ENCODE measurements around the gene BRD4.

DNA sequence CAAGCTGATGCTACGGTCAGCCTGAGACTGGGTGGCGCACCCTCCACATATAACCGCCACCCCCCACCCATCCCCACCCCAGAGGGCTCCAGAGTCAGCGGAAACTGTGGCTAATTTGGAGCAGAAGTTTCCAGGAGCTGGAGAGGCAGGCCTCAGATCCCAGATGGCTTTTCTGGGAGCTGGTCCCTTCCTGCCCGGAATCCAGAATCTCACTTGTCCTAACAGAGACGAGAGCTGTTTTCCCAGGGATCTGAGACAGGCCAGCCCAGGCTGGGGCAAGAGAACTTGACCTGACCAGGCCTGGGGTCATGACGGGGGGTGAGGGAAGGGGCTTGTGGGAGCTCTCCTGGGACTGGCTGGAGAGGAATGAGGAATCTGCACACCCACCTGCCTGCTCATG is 106.6 kb downstream of the BRD4 start:
- TF ChIP-seq ZNF664 (tag by site-specific recombination; IDR thresholded peaks at IDR 0.05) (no peak), CTCF (tag by site-specific recombination; IDR thresholded peaks at IDR 0.05) (no peak), ZFP37 (tag by site-specific recombination; IDR thresholded peaks at IDR 0.05) (no peak), ZNF362 (tag by site-specific recombination; IDR thresholded peaks at IDR 0.05) (no peak), ZFHX2 (tag by site-specific recombination; conservative IDR thresholded peaks at IDR 0.05) (no peak), ZFP69B (tag by site-specific recombination; IDR thresholded peaks at IDR 0.05) (no peak), ZBTB44 (tag by site-specific recombination; IDR thresholded peaks at IDR 0.05) (no peak), ZNF350 (tag by site-specific recombination; IDR thresholded peaks at IDR 0.05) (no peak), ZBTB26 (tag by site-specific recombination; optimal IDR thresholded peaks at IDR 0.05) (no peak), ZBTB7A (tag by site-specific recombination; IDR thresholded peaks at IDR 0.05; ENCODE audit: low read depth) (no peak), ZNF274 (IDR thresholded peaks at IDR 0.05; ENCODE audit: low read length) (no peak), ZNF274 (tag by site-specific recombination; IDR thresholded peaks at IDR 0.05; ENCODE audit: borderline replicate concordance) (no peak), ZNF510 (tag by site-specific recombination; IDR thresholded peaks at IDR 0.05; ENCODE audit: insufficient replicate concordance) (no peak), KLF16 (tag by site-specific recombination; IDR thresholded peaks at IDR 0.05) (no peak), HOXD13 (CRISPR knock-in tag; IDR thresholded peaks at IDR 0.05; ENCODE audit: borderline replicate concordance) (no peak)

Measured in HEK293 (cell line).